Endothelial cell of umbilical vein (primary cell): ENCODE results near the gene P4HB. TPM values are rescaled to one million over a fixed set of nuclear protein-coding genes. Genes with fewer than 3 reads are reported as not detected.

Experiments
- BruUV-seq: library from RNA; stranded (reverse); fragments of 400-500 nt; replicated peaks from 2 replicates; lab custom pipeline; 2021; lab: Mats Ljungman, UMichigan
- CTCF ChIA-PET: fragments of 300-600, 350-600 bp; sonication (Branson Sonifier 250); formaldehyde crosslinking; loops from one replicate; lab custom pipeline; 2021; ENCODE audit warnings: antibody characterized with exemption, inconsistent platforms; lab: Charles Lee
- POLR2A ChIA-PET: fragments of 300-600, 350-600 bp; sonication (Branson Sonifier 250); formaldehyde crosslinking; loops from one replicate; lab custom pipeline; 2021; ENCODE audit warnings: antibody characterized with exemption, inconsistent platforms; lab: Charles Lee
- DNase-seq: peaks from one replicate; pipeline ENCODE4 v3.0.0-alpha.2; 2011; ENCODE audit warnings: low read depth, low spot score
- FAIRE-seq: peaks from 2 replicates; lab custom pipeline; 2011; peaks lifted over from hg19 to GRCh38; lab: Jason Lieb, UNC
- H2AFZ ChIP-seq: 2 replicates; pipeline ENCODE4 v1.6.0; 2012; ENCODE audit warnings: low read depth, low read length, control low read depth, inconsistent platforms
- H3K27ac ChIP-seq: 2 replicates; pipeline ENCODE4 v1.5.1; 2011; ENCODE audit warnings: low read depth, mild to moderate bottlenecking, control low read depth, low read length, moderate library complexity; ENCODE audit not compliant: insufficient read depth
- H3K27me3 ChIP-seq, 2 experiments: 2 replicates each; pipeline versions ENCODE4 v1.6.0 to v1.6.1; 2011; ENCODE audit warnings: low read length in 2 of 2, mixed read lengths in 1 of 2; ENCODE audit not compliant: control insufficient read depth in 2 of 2, insufficient read depth in 2 of 2
- H3K36me3 ChIP-seq, 2 experiments: 2 replicates in 1 of 2; 3 replicates in 1 of 2; pipeline ENCODE4 v1.5.1; 2011; ENCODE audit warnings: low read length in 2 of 2, mild to moderate bottlenecking in 1 of 2, moderate library complexity in 1 of 2; ENCODE audit not compliant: control insufficient read depth in 2 of 2, insufficient read depth in 2 of 2; ENCODE audit errors: extremely low read depth in 1 of 2
- H3K4me1 ChIP-seq: 3 replicates; pipeline ENCODE4 v1.5.1; 2011; ENCODE audit warnings: mild to moderate bottlenecking, low read length; ENCODE audit not compliant: control insufficient read depth, insufficient read depth; ENCODE audit errors: extremely low read depth
- H3K4me2 ChIP-seq: 2 replicates; pipeline ENCODE4 v1.6.1; 2011; ENCODE audit warnings: low read length, control low read depth, mixed read lengths; ENCODE audit not compliant: insufficient read depth
- H3K4me3 ChIP-seq, 3 experiments: fragments of 200-600 bp in 1 of 3; sonication (generic), shearing (Covaris generic) in 1 of 3; replicated peaks in 1 of 3; 2 replicates each; pipeline ENCODE4 v1.5.1; 2011 to 2016; ENCODE audit warnings: control low read depth in 3 of 3, low read length in 3 of 3, mild to moderate bottlenecking in 2 of 3, inconsistent platforms in 1 of 3, low read depth in 1 of 3, moderate library complexity in 1 of 3; ENCODE audit not compliant: insufficient read depth in 1 of 3
- H3K79me2 ChIP-seq: 2 replicates; pipeline ENCODE4 v1.6.0; 2012; ENCODE audit warnings: low read length, inconsistent platforms; ENCODE audit not compliant: control insufficient read depth, insufficient read depth
- H3K9ac ChIP-seq: replicated peaks from 2 replicates; pipeline ENCODE3; 2011; ENCODE audit warnings: low read length, control low read depth; ENCODE audit not compliant: insufficient read depth; ENCODE audit errors: extremely low read depth
- H3K9me1 ChIP-seq: replicated peaks from 3 replicates; pipeline ENCODE4 v1.6.0; 2011; ENCODE audit warnings: mild to moderate bottlenecking, low read length; ENCODE audit not compliant: control insufficient read depth, insufficient read depth; ENCODE audit errors: extremely low read depth
- H3K9me3 ChIP-seq: replicated peaks from 2 replicates; pipeline ENCODE4 v1.5.1; 2012; ENCODE audit warnings: low read length, inconsistent platforms; ENCODE audit not compliant: control insufficient read depth, insufficient read depth
- H4K20me1 ChIP-seq: replicated peaks from 2 replicates; pipeline ENCODE3; 2011; ENCODE audit warnings: mild to moderate bottlenecking, low read length; ENCODE audit not compliant: control insufficient read depth, insufficient read depth; ENCODE audit errors: extremely low read depth
- EZH2 ChIP-seq: IDR thresholded peaks from 2 replicates; pipeline ENCODE4 v1.6.1; 2012; ENCODE audit warnings: borderline replicate concordance, low read depth, mild to moderate bottlenecking, moderate library complexity, low read length, inconsistent platforms; ENCODE audit not compliant: severe bottlenecking
- FOS ChIP-seq: IDR thresholded peaks from 2 replicates; pipeline ENCODE4 v1.6.1; 2011; ENCODE audit warnings: mild to moderate bottlenecking, low read length, moderate library complexity, borderline replicate concordance; ENCODE audit not compliant: insufficient read depth
- GATA2 ChIP-seq: IDR thresholded peaks from 2 replicates; pipeline ENCODE4 v1.7.0; 2011; ENCODE audit warnings: low read depth, mild to moderate bottlenecking, moderate library complexity, mixed read lengths, low read length; ENCODE audit not compliant: insufficient read length, insufficient read depth
- JUN ChIP-seq: IDR thresholded peaks from 2 replicates; pipeline ENCODE4 v1.6.1; 2011; ENCODE audit warnings: borderline replicate concordance, low read depth; ENCODE audit not compliant: insufficient read length, insufficient read depth
- MYC ChIP-seq: IDR thresholded peaks from one replicate; pipeline ENCODE4 v1.6.1; 2011; ENCODE audit warnings: mild to moderate bottlenecking, low read depth, low read length
- POLR2A ChIP-seq: IDR thresholded peaks from 2 replicates; pipeline ENCODE4 v1.6.1; 2012; ENCODE audit warnings: low read depth, mild to moderate bottlenecking, control low read depth, low read length
- POLR2AphosphoS5 ChIP-seq: IDR thresholded peaks from 2 replicates; pipeline ENCODE4 v1.6.1; 2012; ENCODE audit warnings: low read depth, mild to moderate bottlenecking, control low read depth, low read length, moderate library complexity; ENCODE audit not compliant: insufficient read depth
- dilution Hi-C: fragments of 300-500 bp; cut with MboI; formaldehyde crosslinking; loops from one replicate; pipeline ENCODE4 v1.15.0; 2019; ENCODE audit warnings: low sequenced_read_pairs; ENCODE audit not compliant: extremely low pct_ligation_motif_present
- intact Hi-C: fragments of 100-400 bp; cut with micrococcal nuclease; formaldehyde crosslinking; loops from one replicate; pipeline ENCODE4 v1.10.0; 2022
- polyA plus RNA-seq, 4 experiments: library from polyadenylated mRNA; depleted of rRNA in 3 of 4; stranded (reverse) in 3 of 4; unstranded in 1 of 4; fragments of >200 nt; gene quantifications; 2 replicates each; pipeline versions ENCODE4 v1.2.1 to v1.2.3, GENCODE V29; 2011 to 2012; ENCODE audit warnings: missing spikeins in 1 of 4
- total RNA-seq: library from RNA; stranded (reverse); gene quantifications from 2 replicates; pipeline ENCODE4 v1.2.3, GENCODE V29; 2021
- TF ChIP-seq, protein P1 (sequence below), 2 donors: IDR thresholded peaks; 1 replicate in 1 of 2; 2 replicates in 1 of 2; pipeline ENCODE4 v1.5.1; 2011; ENCODE audit warnings: low read length in 2 of 2, mild to moderate bottlenecking in 2 of 2, moderate library complexity in 2 of 2, control low read depth in 1 of 2, inconsistent platforms in 1 of 2, low read depth in 1 of 2; ENCODE audit not compliant: insufficient read depth in 1 of 2; ENCODE audit errors: extremely low read depth in 1 of 2
- TF ChIP-seq, protein P2 (sequence below): IDR thresholded peaks from 2 replicates; pipeline ENCODE4 v1.6.1; 2011; ENCODE audit not compliant: insufficient read depth, insufficient read length

The P4HB gene
- total and polyA plus RNA-seq, 2 donors (not counting 3 experiments of a cell fraction or from before 2014, with no cell fraction given) = 201 to 988 TPM

DNA sequence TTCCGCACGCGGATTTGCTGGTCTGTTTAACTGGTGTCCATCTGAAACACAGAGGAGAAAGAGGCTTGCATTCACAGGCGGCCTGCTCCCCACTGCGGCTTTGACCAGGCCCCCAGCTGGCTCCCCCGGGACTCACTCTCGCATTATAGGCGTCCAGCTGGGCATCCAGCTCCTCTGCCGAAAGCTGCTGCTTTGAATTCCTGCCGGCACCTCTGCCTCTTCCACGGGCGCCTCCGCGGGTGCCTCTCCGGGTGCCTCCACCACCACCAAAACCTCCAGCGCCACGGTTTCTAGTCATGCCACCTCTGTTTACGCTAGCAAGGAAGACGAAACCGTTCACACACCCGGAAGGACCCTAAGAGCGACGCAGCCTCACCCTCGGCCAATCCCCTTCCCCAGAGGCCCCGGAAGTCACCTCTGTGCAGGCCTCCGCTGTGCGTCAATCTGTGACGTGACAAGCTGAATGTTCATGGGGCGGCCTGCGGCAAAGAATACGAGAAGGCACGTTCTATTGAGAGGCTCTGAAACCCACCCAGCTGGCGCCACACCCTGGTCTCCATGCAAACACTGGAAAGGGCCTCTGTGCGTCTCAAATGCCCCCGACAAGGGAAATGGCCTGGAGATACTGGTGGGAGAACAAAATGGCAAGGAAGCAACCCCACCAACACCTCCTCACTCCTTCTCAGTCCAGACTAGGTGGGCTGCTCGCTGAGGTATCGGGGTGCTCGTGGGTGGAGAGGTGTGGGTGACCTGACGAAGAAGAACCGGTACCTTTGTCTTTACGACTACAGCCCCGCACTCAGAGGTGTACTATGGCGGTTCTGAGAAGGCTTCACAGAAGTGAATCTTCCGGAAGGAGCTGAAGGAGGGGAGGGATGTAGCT lies 28.0 kb upstream of the P4HB start:
- DNase-seq = no peak
- POLR2A ChIA-PET = no interaction called here
- intact Hi-C loops (no loop called here), dilution Hi-C loops (no loop called here)
- H3K9me3 ChIP-seq = no peaks in the 10 kb centered on the region
- CTCF ChIA-PET = no interaction called here
- no peaks in the 10 kb centered on the region for H4K20me1 ChIP-seq
- H3K4me1 ChIP-seq = peaks cover 13% of the 10 kb centered on the region
- H3K9me1 ChIP-seq = no peaks in the 10 kb centered on the region
- H3K9ac ChIP-seq = no peak overlapping the region
- H2AFZ ChIP-seq = no peak overlapping the region
- TF ChIP-seq, protein P1, sequence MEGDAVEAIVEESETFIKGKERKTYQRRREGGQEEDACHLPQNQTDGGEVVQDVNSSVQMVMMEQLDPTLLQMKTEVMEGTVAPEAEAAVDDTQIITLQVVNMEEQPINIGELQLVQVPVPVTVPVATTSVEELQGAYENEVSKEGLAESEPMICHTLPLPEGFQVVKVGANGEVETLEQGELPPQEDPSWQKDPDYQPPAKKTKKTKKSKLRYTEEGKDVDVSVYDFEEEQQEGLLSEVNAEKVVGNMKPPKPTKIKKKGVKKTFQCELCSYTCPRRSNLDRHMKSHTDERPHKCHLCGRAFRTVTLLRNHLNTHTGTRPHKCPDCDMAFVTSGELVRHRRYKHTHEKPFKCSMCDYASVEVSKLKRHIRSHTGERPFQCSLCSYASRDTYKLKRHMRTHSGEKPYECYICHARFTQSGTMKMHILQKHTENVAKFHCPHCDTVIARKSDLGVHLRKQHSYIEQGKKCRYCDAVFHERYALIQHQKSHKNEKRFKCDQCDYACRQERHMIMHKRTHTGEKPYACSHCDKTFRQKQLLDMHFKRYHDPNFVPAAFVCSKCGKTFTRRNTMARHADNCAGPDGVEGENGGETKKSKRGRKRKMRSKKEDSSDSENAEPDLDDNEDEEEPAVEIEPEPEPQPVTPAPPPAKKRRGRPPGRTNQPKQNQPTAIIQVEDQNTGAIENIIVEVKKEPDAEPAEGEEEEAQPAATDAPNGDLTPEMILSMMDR (IDR thresholded peaks at IDR 0.05; ENCODE audit: extremely low read depth in 1 of 2, insufficient read depth in 1 of 2, low read depth in 1 of 2, low read length in 2 of 2) = no peak
- TF ChIP-seq POLR2A (no peak), POLR2AphosphoS5 (no peak), EZH2 (no peak), GATA2 (no peak), MYC (no peak), FOS (no peak), JUN (no peak)
- TF ChIP-seq, protein P2, sequence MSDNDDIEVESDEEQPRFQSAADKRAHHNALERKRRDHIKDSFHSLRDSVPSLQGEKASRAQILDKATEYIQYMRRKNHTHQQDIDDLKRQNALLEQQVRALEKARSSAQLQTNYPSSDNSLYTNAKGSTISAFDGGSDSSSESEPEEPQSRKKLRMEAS = no peak
- H3K4me2 ChIP-seq = no peak overlapping the region
- H3K36me3 ChIP-seq = peaks cover 24 to 42% of the 10 kb centered on the region in 2 experiments
- no peak overlapping the region for H3K4me3 ChIP-seq
- H3K27ac ChIP-seq = no peak overlapping the region
- no TSS peak for BruUV-seq
- FAIRE-seq = no peak
- H3K79me2 ChIP-seq = peaks cover 55% of the 10 kb centered on the region
- no peaks in the 10 kb centered on the region for H3K27me3 ChIP-seq
